22Rv1 (cell line): Measurements from ENCODE around the gene FGF1.

Source experiments
- H3K27ac ChIP-seq: fragments of 450-650 bp; 2 replicates; pipeline ENCODE4 v1.5.1; 2017
- ZFX ChIP-seq: fragments of 450-650 bp; IDR thresholded peaks from 2 replicates; pipeline ENCODE4 v1.6.1; 2017; ENCODE audit warnings: antibody characterized with exemption, borderline replicate concordance
- TF ChIP-seq, protein P1 (sequence below): fragments of 450-650 bp; IDR thresholded peaks from 2 replicates; pipeline ENCODE4 v1.5.1; 2017; ENCODE audit warnings: mild to moderate bottlenecking

Gene FGF1

GRCh38 chr5:142612494-142613270 lies 73.2 kb downstream of the FGF1 start:
- TF ChIP-seq, protein P1, sequence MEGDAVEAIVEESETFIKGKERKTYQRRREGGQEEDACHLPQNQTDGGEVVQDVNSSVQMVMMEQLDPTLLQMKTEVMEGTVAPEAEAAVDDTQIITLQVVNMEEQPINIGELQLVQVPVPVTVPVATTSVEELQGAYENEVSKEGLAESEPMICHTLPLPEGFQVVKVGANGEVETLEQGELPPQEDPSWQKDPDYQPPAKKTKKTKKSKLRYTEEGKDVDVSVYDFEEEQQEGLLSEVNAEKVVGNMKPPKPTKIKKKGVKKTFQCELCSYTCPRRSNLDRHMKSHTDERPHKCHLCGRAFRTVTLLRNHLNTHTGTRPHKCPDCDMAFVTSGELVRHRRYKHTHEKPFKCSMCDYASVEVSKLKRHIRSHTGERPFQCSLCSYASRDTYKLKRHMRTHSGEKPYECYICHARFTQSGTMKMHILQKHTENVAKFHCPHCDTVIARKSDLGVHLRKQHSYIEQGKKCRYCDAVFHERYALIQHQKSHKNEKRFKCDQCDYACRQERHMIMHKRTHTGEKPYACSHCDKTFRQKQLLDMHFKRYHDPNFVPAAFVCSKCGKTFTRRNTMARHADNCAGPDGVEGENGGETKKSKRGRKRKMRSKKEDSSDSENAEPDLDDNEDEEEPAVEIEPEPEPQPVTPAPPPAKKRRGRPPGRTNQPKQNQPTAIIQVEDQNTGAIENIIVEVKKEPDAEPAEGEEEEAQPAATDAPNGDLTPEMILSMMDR: no peak
- TF ChIP-seq ZFX: no peak
- H3K27ac ChIP-seq: no peak overlapping the region

DNA sequence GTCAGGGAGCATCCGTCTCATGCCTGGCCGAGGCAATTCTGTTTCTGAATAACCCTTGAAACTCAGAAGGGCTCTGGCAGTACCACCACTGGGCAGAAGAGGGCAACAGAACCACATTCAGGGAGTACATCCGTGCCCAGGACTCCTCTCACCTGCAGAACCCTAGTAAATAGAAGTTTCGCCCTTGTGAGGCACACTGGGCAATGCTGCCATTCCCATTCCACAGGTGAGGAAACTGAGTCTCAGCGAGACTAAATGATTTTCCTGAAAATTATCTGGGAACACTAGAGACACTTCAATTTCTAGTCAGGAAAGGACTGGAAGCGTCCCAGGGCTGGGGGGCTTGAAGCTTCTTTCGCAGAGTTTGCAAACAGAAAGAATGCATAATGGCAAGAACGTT lies 74.7 kb downstream of the FGF1 start:
- TF ChIP-seq, protein P1: peak; percentile 90
- no peak for TF ChIP-seq ZFX
- no peak overlapping the region for H3K27ac ChIP-seq

DNA sequence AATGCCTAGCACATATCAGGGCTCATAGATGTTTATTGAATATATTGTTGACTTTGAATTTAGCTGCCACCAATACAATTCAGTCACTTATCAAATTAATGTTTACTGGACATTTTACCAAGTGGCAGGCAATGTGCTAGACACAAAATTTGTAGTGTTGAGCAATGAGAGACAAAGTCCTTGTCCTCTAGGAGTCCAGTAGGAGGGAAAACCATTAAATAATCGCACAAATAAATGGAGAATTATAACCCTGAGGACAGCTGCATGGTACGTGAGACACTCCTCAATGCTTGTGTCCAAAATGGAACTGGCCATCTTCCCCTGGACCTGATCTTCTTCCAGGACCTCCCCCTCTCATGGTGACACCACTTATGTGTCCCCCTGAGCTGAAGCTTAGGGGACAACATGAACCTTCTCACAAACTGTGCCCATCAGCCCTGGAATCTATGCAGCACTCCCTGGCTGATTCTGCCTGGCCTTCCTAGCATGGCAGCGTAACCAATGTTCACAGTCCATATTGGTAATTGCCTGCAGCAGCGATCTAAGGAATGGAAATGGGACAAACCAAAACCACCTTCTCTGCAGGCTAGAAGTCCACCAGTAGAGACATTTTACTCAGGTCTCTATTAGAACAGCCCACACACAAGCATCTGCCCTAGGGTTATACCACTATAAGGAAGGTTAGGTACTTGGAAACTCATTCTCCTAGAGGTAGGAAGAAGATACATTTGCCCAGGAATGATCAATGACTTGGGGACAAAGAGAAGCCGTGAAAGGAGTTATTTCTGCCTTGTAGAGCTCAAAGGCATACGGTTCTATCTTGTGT lies 75.5 kb downstream of the FGF1 start:
- H3K27ac ChIP-seq: no peak overlapping the region
- TF ChIP-seq ZFX: no peak
- TF ChIP-seq, protein P1: no peak

DNA sequence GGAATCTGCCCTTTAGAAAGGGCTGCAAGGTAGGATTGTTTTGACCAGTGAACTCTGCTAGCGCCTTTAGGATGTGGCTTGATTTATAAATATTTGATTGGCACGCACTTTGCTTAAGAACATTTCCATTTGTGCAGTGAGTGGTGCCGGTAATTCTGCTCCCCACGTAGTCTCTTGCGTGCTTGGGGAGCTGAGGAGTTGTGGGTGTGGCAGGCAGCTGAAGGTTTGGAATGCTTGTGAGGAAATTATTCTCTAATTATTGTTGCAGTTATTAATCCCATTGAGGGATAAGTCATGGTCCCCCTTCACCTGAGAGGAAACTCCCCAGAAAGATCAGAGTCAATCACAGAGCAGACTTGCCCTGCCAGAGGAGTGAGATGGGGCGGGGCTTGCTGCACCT lies 76.7 kb downstream of the FGF1 start:
- TF ChIP-seq, protein P1: no peak
- no peak for TF ChIP-seq ZFX
- H3K27ac ChIP-seq: no peak overlapping the region

GRCh38 chr5:142608081-142608480 lies 77.8 kb downstream of the FGF1 start:
- TF ChIP-seq, protein P1: no peak
- no peak for TF ChIP-seq ZFX
- no peak overlapping the region for H3K27ac ChIP-seq

DNA sequence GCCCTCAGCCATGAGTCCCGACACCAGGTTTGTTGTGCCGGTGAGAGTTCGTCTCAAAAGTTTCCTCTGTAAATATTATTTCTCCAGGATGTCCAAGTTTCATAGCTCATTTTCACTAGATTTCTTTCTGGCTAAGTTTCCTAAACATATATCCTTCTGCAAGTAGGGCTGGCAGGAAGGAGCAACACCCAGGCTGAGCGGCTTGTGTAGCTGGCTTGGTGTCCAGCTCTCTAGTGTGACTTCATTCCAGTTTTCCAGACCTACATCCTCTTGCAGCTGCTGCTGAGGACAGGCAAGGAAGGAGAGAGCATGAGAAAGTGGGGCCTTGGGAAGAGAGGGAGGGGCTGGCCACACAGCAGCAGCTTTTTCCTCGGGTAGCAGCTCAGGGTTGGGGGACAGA lies 80.3 kb downstream of the FGF1 start:
- H3K27ac ChIP-seq: no peak overlapping the region
- no peak for TF ChIP-seq ZFX
- TF ChIP-seq, protein P1: no peak

- no peak overlapping the region for H3K27ac ChIP-seq
- no peak for TF ChIP-seq ZFX
- TF ChIP-seq, protein P1: no peak
These were observed 83.1 kb downstream of the FGF1 start for GRCh38 chr5:142602720-142603245.
